DND-41 (cell line): ENCODE data around the gene TVP23C.
"Not testable (repeated sequence)": the region's sequence is repeated elsewhere in the genome, so short reads cannot be mapped to it uniquely, and the experiment has no call there.

ENCODE experiments used
- ATAC-seq: fragments of 200-7000 bp; cut with Tn5 transposase; 3 replicates; pipeline ENCODE4 v1.9.1; 2021; ENCODE audit warnings: low read depth; ENCODE audit not compliant: insufficient read depth
- DNase-seq: peaks from one replicate; pipeline ENCODE4 v3.0.0-alpha.2; 2020
- H2AFZ ChIP-seq: 2 replicates; pipeline ENCODE4 v1.6.0; 2012; ENCODE audit warnings: low read depth, low read length
- H3K27ac ChIP-seq: 2 replicates; pipeline ENCODE4 v1.5.1; 2012; ENCODE audit warnings: low read length, inconsistent platforms
- H3K27me3 ChIP-seq: fragments of 200-600 bp; sonication (generic); 2 replicates; pipeline ENCODE4 v1.6.0; 2012; ENCODE audit warnings: low read length, mild to moderate bottlenecking, inconsistent platforms; ENCODE audit not compliant: insufficient read depth, poor library complexity
- H3K36me3 ChIP-seq: 2 replicates; pipeline ENCODE4 v1.5.1; 2012; ENCODE audit warnings: low read length, inconsistent platforms; ENCODE audit not compliant: insufficient read depth
- H3K4me1 ChIP-seq: 2 replicates; pipeline ENCODE4 v1.5.1; 2012; ENCODE audit warnings: mild to moderate bottlenecking, low read length; ENCODE audit not compliant: insufficient read depth
- H3K4me2 ChIP-seq: 2 replicates; pipeline ENCODE4 v1.6.0; 2012; ENCODE audit warnings: mild to moderate bottlenecking, moderate library complexity, low read length, inconsistent platforms; ENCODE audit not compliant: insufficient read depth
- H3K4me3 ChIP-seq, 2 experiments: fragments of 200-600 bp in 1 of 2; shearing (Covaris generic) in 1 of 2; 2 replicates each; pipeline ENCODE4 v1.5.1; 2012 to 2016; ENCODE audit warnings: inconsistent platforms in 2 of 2, low read length in 2 of 2, mild to moderate bottlenecking in 2 of 2, low read depth in 1 of 2, moderate library complexity in 1 of 2
- H3K79me2 ChIP-seq: 2 replicates; pipeline ENCODE4 v1.6.0; 2012; ENCODE audit warnings: low read length, inconsistent platforms; ENCODE audit not compliant: insufficient read depth
- H3K9ac ChIP-seq: 2 replicates; pipeline ENCODE4 v1.6.0; 2012; ENCODE audit warnings: low read depth, mild to moderate bottlenecking, inconsistent platforms, low read length, moderate library complexity
- H3K9me3 ChIP-seq: 2 replicates; pipeline ENCODE4 v1.5.1; 2012; ENCODE audit warnings: low read length, moderate library complexity, mild to moderate bottlenecking, inconsistent platforms; ENCODE audit not compliant: insufficient read depth, severe bottlenecking
- H4K20me1 ChIP-seq: 2 replicates; pipeline ENCODE4 v1.6.0; 2012; ENCODE audit warnings: low read length; ENCODE audit not compliant: insufficient read depth
- CTCF ChIP-seq: IDR thresholded peaks from 2 replicates; pipeline ENCODE4 v1.5.1; 2012; ENCODE audit warnings: borderline replicate concordance, low read length, moderate library complexity, mild to moderate bottlenecking; ENCODE audit not compliant: poor library complexity, severe bottlenecking; ENCODE audit errors: extremely low read depth
- EZH2 ChIP-seq: IDR thresholded peaks from 3 replicates; pipeline ENCODE4 v1.6.1; 2012; ENCODE audit warnings: borderline replicate concordance, low read depth, mild to moderate bottlenecking, moderate library complexity, low read length, inconsistent platforms; ENCODE audit not compliant: severe bottlenecking

TVP23C gene

GRCh38 chr17:15526292-15527218 is 36.7 kb downstream of the TVP23C start:
- H3K9ac ChIP-seq, H3K4me2 ChIP-seq, H3K4me3 ChIP-seq, H2AFZ ChIP-seq, H4K20me1 ChIP-seq, H3K79me2 ChIP-seq, H3K36me3 ChIP-seq, H3K27ac ChIP-seq, H3K4me1 ChIP-seq, H3K27me3 ChIP-seq, H3K9me3 ChIP-seq: not testable (repeated sequence)
- peak; percentile 23 for DNase-seq
- ATAC-seq = peak; percentile 68
- TF ChIP-seq CTCF = peak; percentile 62

- not testable (repeated sequence) for H4K20me1 ChIP-seq, H3K9me3 ChIP-seq, H3K36me3 ChIP-seq, H3K27me3 ChIP-seq, H3K4me2 ChIP-seq, H2AFZ ChIP-seq, DNase-seq, H3K27ac ChIP-seq, H3K9ac ChIP-seq, H3K4me3 ChIP-seq, ATAC-seq, H3K79me2 ChIP-seq, H3K4me1 ChIP-seq
Measured at GRCh38 chr17:15524990-15525985, 38.0 kb downstream of the TVP23C start.

- Histone ChIP-seq H3K4me3 (no peak overlapping the region), H3K36me3 (no peaks in the 10 kb centered on the region), H4K20me1 (no peaks in the 10 kb centered on the region), H3K27ac (no peak overlapping the region), H3K4me1 (no peaks in the 10 kb centered on the region), H2AFZ (no peak overlapping the region), H3K9ac (no peak overlapping the region), H3K79me2 (no peaks in the 10 kb centered on the region), H3K4me2 (no peak overlapping the region), H3K27me3 (no peaks in the 10 kb centered on the region), H3K9me3 (no peaks in the 10 kb centered on the region)
- TF ChIP-seq EZH2 = no peak
- TF ChIP-seq CTCF = no peak
- no peak for ATAC-seq
- DNase-seq = no peak
Measured at GRCh38 chr17:15516150-15516549, 47.1 kb downstream of the TVP23C start.

GRCh38 chr17:15514469-15514868 is 48.8 kb downstream of the TVP23C start:
- no peaks in the 10 kb centered on the region for H3K9me3 ChIP-seq
- no peak overlapping the region for H3K4me3 ChIP-seq
- H3K27me3 ChIP-seq = no peaks in the 10 kb centered on the region
- TF ChIP-seq CTCF (no peak), EZH2 (no peak)
- DNase-seq = no peak
- no peaks in the 10 kb centered on the region for H3K4me1 ChIP-seq
- no peak for ATAC-seq
- no peaks in the 10 kb centered on the region for H3K79me2 ChIP-seq
- no peak overlapping the region for H3K9ac ChIP-seq
- no peak overlapping the region for H2AFZ ChIP-seq
- H4K20me1 ChIP-seq = no peaks in the 10 kb centered on the region
- H3K4me2 ChIP-seq = no peak overlapping the region
- no peaks in the 10 kb centered on the region for H3K36me3 ChIP-seq
- no peak overlapping the region for H3K27ac ChIP-seq
